ENCODE data around the gene TSPAN15.
"Not testable (repeated sequence)": the region's sequence is repeated elsewhere in the genome, so short reads cannot be mapped to it uniquely, and the experiment has no call there.

TSPAN15 gene

DNA sequence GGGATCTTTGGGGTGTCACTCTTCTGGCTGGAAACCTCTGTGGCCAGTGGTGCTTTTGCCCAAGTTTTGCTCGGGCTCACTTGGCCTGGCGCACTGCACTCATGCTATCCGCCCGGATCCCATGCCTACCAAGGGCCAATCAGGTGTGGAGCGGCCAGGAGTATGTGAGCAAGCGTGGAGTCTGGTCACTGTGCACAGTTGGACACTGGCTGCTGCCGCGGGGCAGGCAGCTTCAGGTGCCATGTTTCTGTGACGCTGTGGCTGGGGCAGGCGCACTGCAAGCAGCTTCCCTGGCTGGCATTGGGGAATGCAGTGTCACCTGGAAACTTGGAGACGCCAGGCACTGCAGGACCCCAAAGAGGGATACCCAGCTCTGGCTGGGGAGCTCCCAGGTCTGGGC, 76.7 kb downstream of the TSPAN15 start:
- Histone ChIP-seq H3K79me2 (ENCODE audit: insufficient read depth, low read length) (no peaks in the 10 kb centered on the region), H2AFZ (ENCODE audit: low read length) (no peak overlapping the region), H3K27me3 (ENCODE audit: insufficient read depth, low read length, poor library complexity, severe bottlenecking) (no peaks in the 10 kb centered on the region), H4K20me1 (ENCODE audit: insufficient read depth, low read length, poor library complexity, severe bottlenecking) (no peaks in the 10 kb centered on the region), H3K4me2 (ENCODE audit: low read depth, low read length, poor library complexity, severe bottlenecking) (no peak overlapping the region), H3K36me3 (ENCODE audit: insufficient read depth, low read length) (no peaks in the 10 kb centered on the region), H3K9ac (ENCODE audit: low read depth, low read length, poor library complexity, severe bottlenecking) (no peak overlapping the region), H3F3A (ENCODE audit: low read depth) (no peaks in the 10 kb centered on the region), H3K9me3 (ENCODE audit: insufficient read depth, low read depth, low read length) (no peaks in the 10 kb centered on the region), H3K9me2 (replicated peaks; ENCODE audit: low read depth, low read length) (no peaks in the 10 kb centered on the region), H3K4me3 (ENCODE audit: low read length, poor library complexity, severe bottlenecking) (no peak overlapping the region), H3K4me1 (ENCODE audit: insufficient read depth, low read length, poor library complexity, severe bottlenecking) (no peaks in the 10 kb centered on the region)
- TF ChIP-seq, protein P1, sequence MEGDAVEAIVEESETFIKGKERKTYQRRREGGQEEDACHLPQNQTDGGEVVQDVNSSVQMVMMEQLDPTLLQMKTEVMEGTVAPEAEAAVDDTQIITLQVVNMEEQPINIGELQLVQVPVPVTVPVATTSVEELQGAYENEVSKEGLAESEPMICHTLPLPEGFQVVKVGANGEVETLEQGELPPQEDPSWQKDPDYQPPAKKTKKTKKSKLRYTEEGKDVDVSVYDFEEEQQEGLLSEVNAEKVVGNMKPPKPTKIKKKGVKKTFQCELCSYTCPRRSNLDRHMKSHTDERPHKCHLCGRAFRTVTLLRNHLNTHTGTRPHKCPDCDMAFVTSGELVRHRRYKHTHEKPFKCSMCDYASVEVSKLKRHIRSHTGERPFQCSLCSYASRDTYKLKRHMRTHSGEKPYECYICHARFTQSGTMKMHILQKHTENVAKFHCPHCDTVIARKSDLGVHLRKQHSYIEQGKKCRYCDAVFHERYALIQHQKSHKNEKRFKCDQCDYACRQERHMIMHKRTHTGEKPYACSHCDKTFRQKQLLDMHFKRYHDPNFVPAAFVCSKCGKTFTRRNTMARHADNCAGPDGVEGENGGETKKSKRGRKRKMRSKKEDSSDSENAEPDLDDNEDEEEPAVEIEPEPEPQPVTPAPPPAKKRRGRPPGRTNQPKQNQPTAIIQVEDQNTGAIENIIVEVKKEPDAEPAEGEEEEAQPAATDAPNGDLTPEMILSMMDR (conservative IDR thresholded peaks at IDR 0.05; ENCODE audit: low read length) = no peak
- no peak for TF ChIP-seq EZH2phosphoT487 (IDR thresholded peaks at IDR 0.05; ENCODE audit: borderline replicate concordance)

DNA sequence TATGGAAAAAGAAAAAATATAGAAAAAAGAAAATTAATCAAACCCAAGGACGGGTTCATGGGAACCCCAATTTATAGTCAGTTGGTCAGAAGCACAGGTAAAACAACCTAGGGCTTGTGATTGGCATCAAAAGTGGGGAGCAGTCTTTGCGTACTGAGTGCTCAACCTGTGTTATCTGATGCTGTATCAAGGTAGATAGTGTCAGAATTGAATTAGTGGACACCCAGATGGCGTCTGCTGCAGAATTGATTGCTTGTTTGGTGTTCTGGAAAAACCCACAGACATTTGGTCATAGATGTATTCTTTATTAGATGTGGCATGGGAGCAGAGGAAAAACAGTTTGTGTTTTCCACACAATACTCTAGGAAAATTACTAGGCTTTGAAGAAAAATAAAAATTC, 82.4 kb downstream of the TSPAN15 start:
- no peak overlapping the region for H3K4me2 ChIP-seq (ENCODE audit: low read depth, low read length, poor library complexity, severe bottlenecking)
- no peaks in the 10 kb centered on the region for H3K9me3 ChIP-seq (ENCODE audit: insufficient read depth, low read depth, low read length)
- H3K36me3 ChIP-seq (ENCODE audit: insufficient read depth, low read length) = no peaks in the 10 kb centered on the region
- no peaks in the 10 kb centered on the region for H3F3A ChIP-seq (ENCODE audit: low read depth)
- H4K20me1 ChIP-seq (ENCODE audit: insufficient read depth, low read length, poor library complexity, severe bottlenecking) = no peaks in the 10 kb centered on the region
- no peaks in the 10 kb centered on the region for H3K79me2 ChIP-seq (ENCODE audit: insufficient read depth, low read length)
- no peak overlapping the region for H2AFZ ChIP-seq (ENCODE audit: low read length)
- no peaks in the 10 kb centered on the region for H3K4me1 ChIP-seq (ENCODE audit: insufficient read depth, low read length, poor library complexity, severe bottlenecking)
- H3K9ac ChIP-seq (ENCODE audit: low read depth, low read length, poor library complexity, severe bottlenecking) = no peak overlapping the region
- H3K9me2 ChIP-seq (replicated peaks; ENCODE audit: low read depth, low read length) = no peaks in the 10 kb centered on the region
- H3K27me3 ChIP-seq (ENCODE audit: insufficient read depth, low read length, poor library complexity, severe bottlenecking) = no peaks in the 10 kb centered on the region
- TF ChIP-seq EZH2phosphoT487 (IDR thresholded peaks at IDR 0.05; ENCODE audit: borderline replicate concordance) = no peak
- TF ChIP-seq, protein P1 (conservative IDR thresholded peaks at IDR 0.05; ENCODE audit: low read length) = no peak
- no peak overlapping the region for H3K4me3 ChIP-seq (ENCODE audit: low read length, poor library complexity, severe bottlenecking)

DNA sequence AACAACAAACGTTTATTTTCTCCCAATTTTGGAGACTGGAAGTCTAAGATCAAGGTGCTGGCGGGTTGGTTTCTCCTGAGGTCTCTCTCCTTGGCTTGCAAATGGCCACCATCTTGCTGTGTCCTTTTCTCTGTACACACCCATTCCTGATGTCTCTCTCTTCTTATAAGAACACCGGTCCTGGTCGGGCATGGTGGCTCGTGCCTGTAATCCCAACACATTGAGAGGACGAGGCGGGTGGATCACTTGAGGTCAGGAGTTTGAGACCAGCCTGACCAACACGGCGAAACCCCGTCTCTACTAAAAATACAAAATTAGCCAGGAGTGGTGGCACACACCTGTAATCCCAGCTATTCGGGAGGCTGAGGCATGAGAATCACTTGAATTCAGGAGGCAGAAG, 85.3 kb downstream of the TSPAN15 start:
- not testable (repeated sequence) for H2AFZ ChIP-seq (ENCODE audit: low read length); H3K4me1 ChIP-seq (ENCODE audit: insufficient read depth, low read length, poor library complexity, severe bottlenecking); H4K20me1 ChIP-seq (ENCODE audit: insufficient read depth, low read length, poor library complexity, severe bottlenecking); H3K36me3 ChIP-seq (ENCODE audit: insufficient read depth, low read length); H3K4me3 ChIP-seq (ENCODE audit: low read length, poor library complexity, severe bottlenecking); H3K9ac ChIP-seq (ENCODE audit: low read depth, low read length, poor library complexity, severe bottlenecking); H3K9me3 ChIP-seq (ENCODE audit: insufficient read depth, low read depth, low read length); H3F3A ChIP-seq (ENCODE audit: low read depth); H3K27me3 ChIP-seq (ENCODE audit: insufficient read depth, low read length, poor library complexity, severe bottlenecking); H3K9me2 ChIP-seq (replicated peaks; ENCODE audit: low read depth, low read length); H3K79me2 ChIP-seq (ENCODE audit: insufficient read depth, low read length); H3K4me2 ChIP-seq (ENCODE audit: low read depth, low read length, poor library complexity, severe bottlenecking)

DNA sequence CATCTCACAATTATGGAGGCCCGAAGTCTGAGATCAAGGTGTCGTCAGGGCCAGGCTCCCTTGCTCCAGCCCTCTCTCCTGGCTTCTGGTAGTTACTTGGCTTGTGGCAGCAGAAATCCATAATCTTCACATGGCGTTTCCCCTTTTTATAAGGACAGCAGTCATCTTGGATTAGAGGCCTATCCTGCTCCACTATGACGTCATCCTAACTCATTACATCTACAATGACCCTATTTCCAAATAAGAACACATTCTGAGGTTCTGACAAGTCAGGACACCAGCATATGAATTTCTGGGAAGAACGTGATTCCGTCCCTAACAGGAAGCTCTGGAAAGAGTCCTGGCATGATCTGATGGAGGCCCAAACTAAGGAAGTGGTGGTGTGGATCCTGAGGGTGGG, 86.2 kb downstream of the TSPAN15 start:
- H3K9me2 ChIP-seq (replicated peaks; ENCODE audit: low read depth, low read length) = no peaks in the 10 kb centered on the region
- no peak overlapping the region for H3K4me2 ChIP-seq (ENCODE audit: low read depth, low read length, poor library complexity, severe bottlenecking)
- no peaks in the 10 kb centered on the region for H3F3A ChIP-seq (ENCODE audit: low read depth)
- H3K4me3 ChIP-seq (ENCODE audit: low read length, poor library complexity, severe bottlenecking) = no peak overlapping the region
- peaks cover 5% of the 10 kb centered on the region; the same call in 1 of the 2 replicates for H3K9me3 ChIP-seq (ENCODE audit: insufficient read depth, low read depth, low read length)
- no peak overlapping the region for H3K9ac ChIP-seq (ENCODE audit: low read depth, low read length, poor library complexity, severe bottlenecking)
- no peaks in the 10 kb centered on the region for H3K79me2 ChIP-seq (ENCODE audit: insufficient read depth, low read length)
- H3K4me1 ChIP-seq (ENCODE audit: insufficient read depth, low read length, poor library complexity, severe bottlenecking) = no peaks in the 10 kb centered on the region
- no peaks in the 10 kb centered on the region for H4K20me1 ChIP-seq (ENCODE audit: insufficient read depth, low read length, poor library complexity, severe bottlenecking)
- TF ChIP-seq, protein P1 (conservative IDR thresholded peaks at IDR 0.05; ENCODE audit: low read length) = no peak
- no peak for TF ChIP-seq EZH2phosphoT487 (IDR thresholded peaks at IDR 0.05; ENCODE audit: borderline replicate concordance)
- H3K27me3 ChIP-seq (ENCODE audit: insufficient read depth, low read length, poor library complexity, severe bottlenecking) = no peaks in the 10 kb centered on the region
- no peaks in the 10 kb centered on the region for H3K36me3 ChIP-seq (ENCODE audit: insufficient read depth, low read length)
- no peak overlapping the region for H2AFZ ChIP-seq (ENCODE audit: low read length)
